GM12878 (cell line): ENCODE measurements around the gene CPEB1. TPM values are rescaled to one million over a fixed set of nuclear protein-coding genes. Genes with fewer than 3 reads are reported as not detected.

Experiments
- ATAC-seq: fragments of 200-7000 bp; cut with Tn5 transposase; 3 replicates; pipeline ENCODE4 v1.9.1; 2020; ENCODE audit warnings: mild to moderate bottlenecking, moderate library complexity
- BruUV-seq: library from RNA; stranded (reverse); fragments of 400-500 nt; replicated peaks from 2 replicates; lab custom pipeline; 2021; lab: Mats Ljungman, UMichigan
- CTCF ChIA-PET: fragments of 300-600 bp; sonication (Branson Sonifier 250); formaldehyde crosslinking; extraction: SDS; loops from one replicate; lab custom pipeline; 2021; ENCODE audit warnings: inconsistent platforms; lab: Yijun Ruan, JAX
- POLR2A ChIA-PET: fragments of 350-600 bp; formaldehyde crosslinking; extraction: SDS; loops from one replicate; lab custom pipeline; 2021; ENCODE audit warnings: inconsistent platforms; lab: Charles Lee
- RAD21 ChIA-PET: fragments of 300-600 bp; sonication (Branson Sonifier 250); formaldehyde crosslinking; loops from one replicate; lab custom pipeline; 2023; ENCODE audit warnings: antibody characterized with exemption; ENCODE audit not compliant: unreplicated experiment; lab: Charles Lee
- SMC1A ChIA-PET: fragments of 300-600 bp; sonication (Branson Sonifier 250); formaldehyde crosslinking; loops from one replicate; lab custom pipeline; 2023; ENCODE audit not compliant: unreplicated experiment, uncharacterized antibody; lab: Charles Lee
- DNase-seq: peaks from one replicate; pipeline ENCODE4 v3.0.0-alpha.2; 2011; ENCODE audit warnings: low read depth, low spot score
- FAIRE-seq: peaks from 3 replicates; lab custom pipeline; 2011; peaks lifted over from hg19 to GRCh38; lab: Jason Lieb, UNC
- H2AFZ ChIP-seq: 2 replicates; pipeline ENCODE4 v1.6.0; 2011; ENCODE audit warnings: low read depth, low read length, control low read depth; ENCODE audit not compliant: control insufficient read depth
- H3K27ac ChIP-seq: 2 replicates; pipeline ENCODE4 v1.5.1; 2011; ENCODE audit warnings: control low read depth; ENCODE audit not compliant: control insufficient read depth, insufficient read depth
- H3K27me3 ChIP-seq, 2 experiments: replicated peaks in 1 of 2; 2 replicates each; pipeline versions ENCODE4 v1.6.0 to v1.6.1; 2011; ENCODE audit warnings: low read length in 1 of 2; ENCODE audit not compliant: control insufficient read depth in 2 of 2, insufficient read depth in 2 of 2
- H3K36me3 ChIP-seq, 2 experiments: 2 replicates each; pipeline ENCODE4 v1.5.1; 2011; ENCODE audit warnings: low read length in 1 of 2; ENCODE audit not compliant: control insufficient read depth in 2 of 2, insufficient read depth in 2 of 2
- H3K4me1 ChIP-seq: 2 replicates; pipeline ENCODE4 v1.6.1; 2011; ENCODE audit warnings: mild to moderate bottlenecking, low read length, moderate library complexity, mixed read lengths; ENCODE audit not compliant: control insufficient read depth, insufficient read depth
- H3K4me2 ChIP-seq: 2 replicates; pipeline ENCODE4 v1.6.0; 2011; ENCODE audit warnings: control low read depth; ENCODE audit not compliant: control insufficient read depth, insufficient read depth
- H3K4me3 ChIP-seq: fragments of 200-600 bp; sonication (generic); 2 replicates; pipeline ENCODE4 v1.5.1; 2016
- H3K79me2 ChIP-seq: 2 replicates; pipeline ENCODE4 v1.6.0; 2011; ENCODE audit warnings: low read length; ENCODE audit not compliant: control insufficient read depth, insufficient read depth
- H3K9ac ChIP-seq: 2 replicates; pipeline ENCODE4 v1.8.0; 2011; ENCODE audit warnings: low read length, control low read depth, mixed read lengths; ENCODE audit not compliant: control insufficient read depth, insufficient read depth
- H3K9me3 ChIP-seq: replicated peaks from 3 replicates; pipeline ENCODE4 v1.5.1; 2011; ENCODE audit warnings: mild to moderate bottlenecking, low read length; ENCODE audit not compliant: control insufficient read depth, insufficient read depth
- H4K20me1 ChIP-seq: 2 replicates; pipeline ENCODE4 v1.6.0; 2011; ENCODE audit not compliant: control insufficient read depth, insufficient read depth
- ASH2L ChIP-seq: fragments of 300-600, 200-600 bp; sonication (generic); IDR thresholded peaks from 2 replicates; pipeline ENCODE4 v1.6.1; 2017; ENCODE audit warnings: low read depth, mild to moderate bottlenecking, borderline replicate concordance
- CHD1 ChIP-seq: IDR thresholded peaks from 2 replicates; pipeline ENCODE4 v1.6.1; 2012; ENCODE audit warnings: low read depth, low read length, improper control_type of control experiment
- CHD2 ChIP-seq: IDR thresholded peaks from 2 replicates; pipeline ENCODE4 v1.6.1; 2011; ENCODE audit warnings: low read depth, low read length, improper control_type of control experiment, borderline replicate concordance
- CHD4 ChIP-seq: fragments of 200-600 bp; sonication (generic); IDR thresholded peaks from 2 replicates; pipeline ENCODE4 v1.6.1; 2016; ENCODE audit warnings: mild to moderate bottlenecking
- EGR1 ChIP-seq, 2 experiments: IDR thresholded peaks; 1 replicate in 1 of 2; 2 replicates in 1 of 2; pipeline ENCODE4 v1.6.1; 2011 to 2012; ENCODE audit warnings: low read depth in 2 of 2, low read length in 2 of 2, borderline replicate concordance in 1 of 2, mild to moderate bottlenecking in 1 of 2, moderate library complexity in 1 of 2
- IKZF1 ChIP-seq: fragments of 450-650 bp; conservative IDR thresholded peaks from 2 replicates; pipeline ENCODE4 v1.6.1; 2017; ENCODE audit warnings: antibody characterized with exemption, mild to moderate bottlenecking
- KDM1A ChIP-seq: fragments of 200-600 bp; sonication (generic); IDR thresholded peaks from 2 replicates; pipeline ENCODE4 v1.6.1; 2016; ENCODE audit warnings: borderline replicate concordance
- MEF2A ChIP-seq: IDR thresholded peaks from 2 replicates; pipeline ENCODE4 v1.6.1; 2011; ENCODE audit warnings: low read depth, mild to moderate bottlenecking, low read length, moderate library complexity; ENCODE audit not compliant: insufficient read depth
- PKNOX1 ChIP-seq: fragments of 450-650 bp; IDR thresholded peaks from 2 replicates; pipeline ENCODE4 v1.6.1; 2016; ENCODE audit warnings: mild to moderate bottlenecking
- POU2F2 ChIP-seq: IDR thresholded peaks from 3 replicates; pipeline ENCODE4 v1.6.1; 2011; ENCODE audit warnings: low read depth, mild to moderate bottlenecking, low read length, borderline replicate concordance
- PRDM15 ChIP-seq: fragments of 450-650 bp; formaldehyde crosslinking; IDR thresholded peaks from 2 replicates; pipeline ENCODE4 v1.4.0; 2020; ENCODE audit warnings: mild to moderate bottlenecking, moderate library complexity
- RAD21 ChIP-seq: IDR thresholded peaks from 2 replicates; pipeline ENCODE4 v1.6.1; 2011; ENCODE audit warnings: mild to moderate bottlenecking, low read depth, low read length, moderate library complexity; ENCODE audit not compliant: insufficient read depth
- RUNX3 ChIP-seq: IDR thresholded peaks from 2 replicates; pipeline ENCODE4 v1.6.1; 2012; ENCODE audit warnings: low read length, inconsistent platforms
- TCF7 ChIP-seq: IDR thresholded peaks from 2 replicates; pipeline ENCODE4 v1.6.1; 2014; ENCODE audit warnings: antibody characterized with exemption, borderline replicate concordance
- YBX1 ChIP-seq: fragments of 450-650 bp; IDR thresholded peaks from 2 replicates; pipeline ENCODE4 v1.6.1; 2016; ENCODE audit warnings: antibody characterized with exemption
- ZNF384 ChIP-seq: IDR thresholded peaks from 2 replicates; pipeline ENCODE4 v1.6.1; 2012; ENCODE audit warnings: low read depth, mild to moderate bottlenecking, low read length, improper control_type of control experiment, borderline replicate concordance
- WGBS: methylation state at CpG from one replicate; pipeline ENCODE4 v1.1.6; 2016; ENCODE audit warnings: low lambda C conversion rate; ENCODE audit not compliant: insufficient replicate concordance, insufficient coverage; ENCODE audit errors: missing lambda C conversion rate; 5-methylcytosine and 5-hydroxymethylcytosine counted together
- in situ Hi-C: fragments of 300-500 bp; cut with MboI; formaldehyde crosslinking; loops from 9 replicates; pipeline ENCODE4 v1.14.3; 2018; ENCODE audit warnings: mixed read lengths
- intact Hi-C: fragments of 100-400 bp; cut with micrococcal nuclease; formaldehyde crosslinking; loops from one replicate; pipeline ENCODE4 v1.14.2; 2022; ENCODE audit not compliant: unreplicated experiment
- polyA plus RNA-seq, 11 experiments: library from polyadenylated mRNA; depleted of rRNA in 4 of 11; unstranded in 6 of 11; stranded (reverse) in 5 of 11; fragments of >200 nt; fragmentation: Nextera tagmentation in 4 of 11; fragmentation: Illumina TruSeq in 1 of 11; extraction: Ambion mirVana in 4 of 11; extraction: Trizol in 1 of 11; gene quantifications; 1 replicate in 1 of 11; 2 replicates in 10 of 11; pipeline versions ENCODE4 v1.2.1 to v1.2.3, GENCODE V29; 2011 to 2016; ENCODE audit warnings: inconsistent platforms in 2 of 11, missing spikeins in 2 of 11, low read depth in 1 of 11
- total RNA-seq, 4 experiments: library from RNA; depleted of rRNA in 3 of 4; stranded (reverse); fragments of >200 nt in 3 of 4; fragmentation: Illumina TruSeq in 1 of 4; extraction: Trizol in 1 of 4; gene quantifications; 2 replicates each; pipeline versions ENCODE4 v1.2.1 to v1.2.3, GENCODE V29; 2013 to 2021
- TF ChIP-seq, protein P1 (sequence below): fragments of 450-650 bp; IDR thresholded peaks from 2 replicates; pipeline ENCODE4 v1.6.1; 2017; ENCODE audit warnings: antibody characterized with exemption, mild to moderate bottlenecking, moderate library complexity

The CPEB1 gene
- total and polyA plus RNA-seq, 10 of the 15 experiments (the other 5 are each of a cell fraction or from before 2014, with no cell fraction given) = 0.05 to 1.1 (median 0.46) TPM

- Histone ChIP-seq H3K9me3 (no peaks in the 10 kb centered on the region), H2AFZ (no peak overlapping the region), H3K27me3 (peaks cover 0 to 2% of the 10 kb centered on the region in 2 experiments; a peak in 1 of 4 replicates), H3K4me3 (no peak overlapping the region), H3K9ac (no peak overlapping the region), H3K4me2 (no peak overlapping the region), H3K27ac (no peak overlapping the region), H3K79me2 (no peaks in the 10 kb centered on the region), H3K36me3 (no peaks in the 10 kb centered on the region), H4K20me1 (no peaks in the 10 kb centered on the region)
- POLR2A ChIA-PET = no interaction called here
- RAD21 ChIA-PET = no interaction called here
- FAIRE-seq (no peak), ATAC-seq (no peak), DNase-seq (no peak)
- CTCF ChIA-PET = no interaction called here
- in situ Hi-C loops = no loop called here
- WGBS = 33% methylated on average over 3 of the region's 3 CpGs
- BruUV-seq = no TSS peak
- TF ChIP-seq EGR1 (IDR thresholded peaks at IDR 0.05; ENCODE audit: borderline replicate concordance in 1 of 2, low read depth in 2 of 2, low read length in 2 of 2) = no peak
- no peak for TF ChIP-seq RAD21
- TF ChIP-seq ASH2L = no peak
- TF ChIP-seq, protein P1, sequence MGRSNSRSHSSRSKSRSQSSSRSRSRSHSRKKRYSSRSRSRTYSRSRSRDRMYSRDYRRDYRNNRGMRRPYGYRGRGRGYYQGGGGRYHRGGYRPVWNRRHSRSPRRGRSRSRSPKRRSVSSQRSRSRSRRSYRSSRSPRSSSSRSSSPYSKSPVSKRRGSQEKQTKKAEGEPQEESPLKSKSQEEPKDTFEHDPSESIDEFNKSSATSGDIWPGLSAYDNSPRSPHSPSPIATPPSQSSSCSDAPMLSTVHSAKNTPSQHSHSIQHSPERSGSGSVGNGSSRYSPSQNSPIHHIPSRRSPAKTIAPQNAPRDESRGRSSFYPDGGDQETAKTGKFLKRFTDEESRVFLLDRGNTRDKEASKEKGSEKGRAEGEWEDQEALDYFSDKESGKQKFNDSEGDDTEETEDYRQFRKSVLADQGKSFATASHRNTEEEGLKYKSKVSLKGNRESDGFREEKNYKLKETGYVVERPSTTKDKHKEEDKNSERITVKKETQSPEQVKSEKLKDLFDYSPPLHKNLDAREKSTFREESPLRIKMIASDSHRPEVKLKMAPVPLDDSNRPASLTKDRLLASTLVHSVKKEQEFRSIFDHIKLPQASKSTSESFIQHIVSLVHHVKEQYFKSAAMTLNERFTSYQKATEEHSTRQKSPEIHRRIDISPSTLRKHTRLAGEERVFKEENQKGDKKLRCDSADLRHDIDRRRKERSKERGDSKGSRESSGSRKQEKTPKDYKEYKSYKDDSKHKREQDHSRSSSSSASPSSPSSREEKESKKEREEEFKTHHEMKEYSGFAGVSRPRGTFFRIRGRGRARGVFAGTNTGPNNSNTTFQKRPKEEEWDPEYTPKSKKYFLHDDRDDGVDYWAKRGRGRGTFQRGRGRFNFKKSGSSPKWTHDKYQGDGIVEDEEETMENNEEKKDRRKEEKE = no peak
- no peak for TF ChIP-seq POU2F2
- no peak for TF ChIP-seq CHD1
- TF ChIP-seq CHD2 = no peak
- no peak for TF ChIP-seq PRDM15 (CRISPR knock-in tag)
- no peak for TF ChIP-seq PKNOX1
- TF ChIP-seq YBX1 = no peak
- TF ChIP-seq CHD4 = no peak
- no peak for TF ChIP-seq KDM1A
- no peak for TF ChIP-seq IKZF1
- no peak for TF ChIP-seq ZNF384
- no peak for TF ChIP-seq TCF7
- TF ChIP-seq RUNX3 = no peak
- TF ChIP-seq MEF2A = no peak
- TF ChIP-seq, all 136 proteins: peak for 0
- SMC1A ChIA-PET = interaction anchor here (0.7 kb wide), 1 partner anchor 48 kb away, joined by 4 read pairs; no protein-coding TSS in a partner anchor
- no peaks in the 10 kb centered on the region for H3K4me1 ChIP-seq
- intact Hi-C loops = no loop called here
Measured at GRCh38 chr15:82595203-82595602, 52.0 kb downstream of the CPEB1 start.
